Dedifferentiated amniotic fluid mesenchymal stem cell (primary cell): ENCODE measurements around the gene C2orf78.

Experiments
- DNase-seq: peaks from one replicate; pipeline ENCODE4 v3.0.0-alpha.2; 2016; ENCODE audit errors: extremely low spot score

C2orf78 gene

DNA sequence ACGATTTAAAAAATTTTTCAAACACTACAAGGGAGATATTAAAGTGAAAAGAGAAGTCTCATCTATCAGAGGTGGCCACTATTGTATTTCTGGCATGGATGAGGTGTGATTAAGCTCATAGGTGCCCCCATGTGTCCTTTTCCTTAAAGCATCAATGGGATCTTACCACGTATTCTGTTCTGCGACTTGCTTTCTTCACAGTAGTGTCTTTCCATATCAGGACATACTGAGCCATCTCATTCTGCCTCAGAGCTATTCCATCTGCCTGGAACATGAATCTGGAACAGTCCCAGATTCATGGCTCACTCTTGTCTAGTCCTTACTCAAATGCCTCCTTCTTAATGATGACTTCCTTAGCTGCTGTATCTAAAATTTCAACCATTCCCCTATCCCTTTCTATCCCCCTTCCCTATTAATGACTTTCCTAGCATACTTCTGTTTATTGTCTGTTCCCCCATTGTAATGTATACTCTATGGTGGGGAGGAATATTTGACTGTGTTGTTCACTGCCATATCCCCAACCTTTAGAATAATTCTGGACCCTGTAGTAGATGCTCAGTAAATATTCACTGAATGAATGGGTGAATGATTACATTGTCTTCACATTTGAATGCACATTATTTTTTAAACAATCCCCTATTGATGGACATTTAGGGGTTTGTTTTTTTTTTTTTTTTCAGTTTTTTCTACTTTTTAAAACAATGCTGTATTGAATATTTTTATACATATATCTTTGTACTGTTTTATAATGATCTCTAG, 55.8 kb downstream of the C2orf78 start:
- no peak for DNase-seq

DNA sequence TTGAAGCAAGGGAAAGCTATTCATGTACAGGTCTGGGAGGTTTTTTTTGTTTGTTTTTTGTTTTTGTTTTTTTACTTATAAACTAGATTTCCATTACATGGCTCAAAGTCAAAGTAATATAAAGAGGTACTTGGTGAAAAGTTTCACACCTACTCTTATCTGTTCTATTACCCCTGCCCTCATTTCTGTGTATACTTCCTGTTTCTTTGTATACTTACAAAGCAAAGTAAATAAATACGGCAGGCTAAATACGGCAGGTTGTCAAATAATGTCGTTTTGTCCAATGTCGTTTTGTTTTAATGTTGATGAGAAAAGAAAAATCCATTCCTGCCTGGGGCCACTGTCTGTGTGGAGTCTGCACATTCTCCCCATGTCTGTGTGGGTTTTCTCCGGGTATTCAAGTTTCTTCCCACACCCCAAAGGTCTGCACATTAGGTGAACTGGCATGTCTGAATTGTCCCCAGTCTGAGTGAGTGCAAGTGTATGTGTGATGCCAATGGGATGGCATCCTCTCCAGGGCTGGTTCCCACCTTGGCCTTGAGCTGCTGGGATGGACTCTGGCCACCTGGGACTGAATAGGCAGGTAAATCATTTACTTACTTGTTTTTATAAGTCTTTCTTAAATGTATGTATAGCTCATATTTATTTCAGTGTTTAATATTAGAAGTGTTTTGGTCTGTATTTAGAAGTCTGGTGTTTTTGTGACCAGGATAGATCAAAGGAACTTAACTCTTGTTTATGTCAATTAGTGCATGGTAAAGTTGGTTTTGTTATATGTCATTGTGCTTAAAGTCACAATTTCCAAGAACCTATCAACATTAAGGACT, 58.1 kb downstream of the C2orf78 start:
- no peak for DNase-seq

DNA sequence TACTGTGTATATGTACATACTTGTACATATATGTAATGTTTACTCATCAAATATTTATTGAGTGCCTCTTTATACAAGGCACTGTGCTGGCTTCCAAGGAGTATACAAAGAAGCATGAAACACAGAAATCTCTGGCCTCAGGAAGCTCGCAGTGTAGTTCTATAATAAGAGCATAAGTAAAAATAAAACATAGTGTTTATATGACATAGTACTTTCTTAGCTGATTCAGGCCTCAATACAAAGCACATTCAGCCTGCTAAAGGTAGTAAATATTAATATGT, 58.7 kb downstream of the C2orf78 start:
- DNase-seq, result no peak

DNA sequence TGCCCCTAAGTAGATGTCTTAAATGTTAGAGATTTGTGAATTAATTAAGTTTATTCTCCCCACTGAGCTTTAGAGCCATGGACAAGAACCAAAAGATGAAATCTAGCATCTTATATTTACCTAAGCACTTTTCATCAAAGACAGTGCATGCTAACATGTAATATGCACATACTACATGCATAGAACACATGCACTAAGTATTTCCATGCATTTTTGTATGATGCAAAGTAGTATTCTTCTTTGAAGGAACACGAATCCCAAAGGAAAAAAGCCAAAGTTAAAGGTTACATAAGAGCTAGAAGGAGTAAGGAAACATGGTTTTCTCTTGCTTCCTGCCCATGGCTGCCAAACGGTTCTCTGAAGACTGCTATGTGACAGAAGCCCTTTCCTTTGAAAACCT, 60.1 kb downstream of the C2orf78 start:
- DNase-seq, result no peak

DNA sequence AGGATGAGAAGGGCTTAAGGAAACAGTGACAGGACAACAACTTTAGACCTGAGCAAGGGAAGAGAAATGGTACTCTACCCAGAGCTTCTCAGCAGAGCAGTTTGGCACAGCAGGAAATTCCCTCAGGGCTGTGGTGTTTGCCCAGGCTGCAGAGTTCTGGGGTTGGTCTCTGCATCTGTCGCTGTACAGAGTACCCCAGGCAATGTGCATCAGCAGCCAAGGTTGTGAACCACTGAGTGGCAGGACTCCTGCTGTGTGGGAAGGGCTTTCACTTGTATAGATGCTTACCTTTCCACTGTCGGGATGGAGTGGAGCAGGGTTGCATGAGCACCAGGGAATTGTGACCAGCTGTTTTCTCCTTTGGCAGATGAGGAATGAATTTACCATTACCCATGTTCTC, 66.0 kb downstream of the C2orf78 start:
- DNase-seq, result no peak

DNA sequence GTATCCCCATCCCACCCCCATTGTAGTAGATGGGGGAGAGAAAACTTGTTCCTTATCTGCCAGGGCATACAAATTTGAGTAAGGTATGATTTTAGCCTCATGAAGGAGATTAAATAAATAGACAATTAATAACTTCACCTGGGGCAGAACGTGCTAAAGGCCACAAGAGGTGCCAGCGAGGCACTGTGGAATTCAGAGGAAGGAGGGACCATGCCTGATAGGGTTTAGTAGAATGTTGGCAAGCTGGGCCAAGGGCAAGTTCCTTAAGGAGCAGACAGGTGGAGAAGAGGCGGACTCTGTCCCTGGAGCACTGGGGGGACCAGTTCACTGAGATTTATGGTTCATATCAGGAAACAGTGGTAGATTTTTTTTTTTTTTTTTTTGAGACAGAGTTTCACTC, 67.3 kb downstream of the C2orf78 start:
- DNase-seq, result no peak

DNA sequence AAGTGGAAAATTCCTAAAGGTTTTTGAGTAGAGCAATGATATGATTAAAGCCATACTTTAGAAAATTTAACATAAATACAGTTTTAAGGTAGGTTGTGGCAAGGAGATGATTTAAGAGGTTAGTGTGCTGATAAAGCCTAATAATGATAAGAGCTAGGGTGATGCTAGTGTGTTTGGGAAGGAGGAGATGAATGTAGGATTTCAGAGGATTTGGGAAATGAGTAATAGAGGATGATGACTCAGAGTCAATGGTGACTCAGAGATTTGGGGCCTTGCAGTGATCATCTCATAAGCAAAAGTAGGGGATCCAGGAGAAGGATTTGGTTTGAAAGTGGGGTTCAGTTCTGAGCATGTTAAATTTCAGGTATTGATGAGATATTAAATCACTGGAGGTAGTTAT, 68.0 kb downstream of the C2orf78 start:
- DNase-seq, result peak; percentile 40

DNA sequence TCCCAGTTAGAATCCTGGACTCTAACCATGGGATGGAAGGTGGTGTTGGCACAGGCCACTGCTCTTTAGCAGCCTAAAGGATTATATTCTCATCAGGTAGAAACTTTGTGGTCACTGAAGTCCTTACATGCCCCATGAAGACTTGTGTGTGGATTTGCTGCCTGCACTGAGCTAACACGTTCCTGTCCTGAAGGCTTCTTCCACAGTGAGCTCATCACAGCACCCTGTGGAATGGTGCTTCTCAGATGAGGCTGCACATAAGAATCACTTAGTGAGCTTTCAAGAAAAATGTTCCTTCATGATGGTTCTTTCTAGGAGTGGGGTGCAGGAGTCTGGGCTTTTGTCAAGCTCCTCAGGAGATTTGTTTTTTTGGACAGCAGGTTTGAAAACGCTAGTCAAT, 71.5 kb downstream of the C2orf78 start:
- no peak for DNase-seq

DNA sequence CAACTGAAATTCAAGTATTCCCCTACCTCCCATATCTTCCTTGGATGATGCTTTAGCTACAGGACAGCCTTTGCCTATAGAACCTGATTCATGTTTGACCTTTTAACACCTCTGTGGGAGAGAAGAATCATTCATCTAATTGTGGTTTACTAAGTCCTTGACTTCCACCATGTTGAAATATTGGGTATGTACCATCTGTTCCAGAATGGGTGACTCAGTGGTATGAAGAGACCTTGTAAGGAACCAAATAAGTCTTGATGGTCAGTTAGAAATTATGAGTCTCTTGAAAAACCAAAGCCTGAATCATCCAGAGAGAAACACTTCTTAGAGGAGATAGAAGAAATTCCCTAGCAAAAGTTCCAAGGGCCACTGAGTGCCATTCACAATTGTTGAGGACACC, 72.2 kb downstream of the C2orf78 start:
- no peak for DNase-seq

DNA sequence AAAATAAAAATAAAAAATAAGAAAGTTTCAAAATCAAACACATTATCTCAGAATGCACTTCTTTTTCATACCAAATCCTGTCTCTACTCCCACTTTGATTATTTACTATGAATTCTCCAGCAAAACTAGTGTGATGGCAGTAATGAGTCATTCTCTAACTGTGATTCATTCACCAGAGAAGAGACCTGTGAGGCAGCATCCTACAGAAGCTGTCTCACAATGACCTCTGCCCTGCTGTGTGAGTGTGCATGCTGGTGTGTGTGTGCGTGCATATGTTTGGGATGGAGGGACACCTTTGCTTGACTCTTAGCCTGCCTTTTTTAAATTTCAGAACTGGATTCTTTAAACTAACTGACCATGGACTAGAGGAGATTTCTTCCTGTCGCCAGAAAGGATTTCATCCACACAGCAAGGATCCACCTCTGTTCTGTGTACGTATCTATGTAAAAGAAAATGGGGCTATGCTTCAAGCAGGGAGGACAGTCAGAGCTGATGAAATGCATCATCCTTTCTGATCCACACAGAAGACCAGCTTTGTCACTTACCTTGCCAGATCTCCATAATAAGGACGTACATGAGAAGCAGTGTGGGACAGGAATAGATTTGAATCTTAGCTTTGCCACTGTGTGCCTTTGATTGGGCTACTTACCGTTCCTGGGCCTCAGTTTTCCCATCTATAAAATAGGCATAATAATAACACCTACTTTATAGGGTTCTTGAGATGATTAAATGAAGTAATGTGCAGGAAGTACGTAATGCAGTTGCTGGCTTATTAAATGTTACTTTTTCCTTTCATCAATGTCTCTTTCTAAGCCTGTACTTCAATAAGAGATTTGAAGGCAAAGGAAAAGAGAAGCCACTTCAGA, 76.0 kb downstream of the C2orf78 start:
- peak; percentile 38 for DNase-seq

DNA sequence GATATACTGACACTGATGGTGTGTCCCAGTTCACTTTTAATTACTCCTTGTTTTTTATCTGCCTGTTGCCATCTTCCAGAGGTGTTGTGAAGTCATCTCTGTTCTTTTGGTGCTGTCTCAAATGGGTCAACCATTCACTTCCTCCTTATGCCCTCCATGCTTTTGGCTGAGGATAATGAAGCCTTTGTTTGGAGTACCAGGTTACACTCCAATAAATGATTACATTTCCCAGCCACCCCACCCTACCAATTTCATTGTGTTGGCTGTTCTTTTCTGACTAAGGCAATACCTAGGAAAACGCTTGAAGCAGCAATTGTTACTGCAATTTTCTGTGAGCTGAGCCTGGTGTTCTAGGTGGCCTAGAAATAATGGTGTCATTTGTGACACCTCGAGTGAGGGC, 79.0 kb downstream of the C2orf78 start:
- no peak for DNase-seq
